Lower lobe of right lung (tissue), 2 donors: ENCODE data around the gene PRKAA1. TPM values are rescaled to one million over a fixed set of nuclear protein-coding genes. Genes with fewer than 3 reads are reported as not detected.

Experiments used
- ATAC-seq, 2 donors: fragments of 200-7000 bp; cut with Tn5 transposase; one replicate each; pipeline ENCODE4 v1.9.1; 2020 to 2022; ENCODE audit warnings: mild to moderate bottlenecking in 2 of 2, moderate library complexity in 2 of 2
- DNase-seq: peaks from one replicate; pipeline ENCODE4 v3.0.0-alpha.2; 2020
- H3K27ac ChIP-seq: fragments of 200-600 bp; one replicate; pipeline ENCODE4 v1.8.0; 2022
- H3K27me3 ChIP-seq: fragments of 200-600 bp; one replicate; pipeline ENCODE4 v1.8.0; 2022; ENCODE audit warnings: low read depth
- H3K36me3 ChIP-seq: fragments of 200-600 bp; one replicate; pipeline ENCODE4 v1.8.0; 2022; ENCODE audit warnings: mild to moderate bottlenecking
- H3K4me1 ChIP-seq: fragments of 200-600 bp; one replicate; pipeline ENCODE4 v1.8.0; 2022
- H3K4me3 ChIP-seq: fragments of 200-600 bp; one replicate; pipeline ENCODE4 v1.8.0; 2022; ENCODE audit warnings: mild to moderate bottlenecking
- H3K9me3 ChIP-seq: fragments of 200-600 bp; one replicate; pipeline ENCODE4 v1.8.0; 2022
- intact Hi-C: fragments of 100-400 bp; cut with DNase I; formaldehyde crosslinking; loops from one replicate; pipeline ENCODE4 v1.11.0; 2022
- total RNA-seq: library from RNA; stranded (reverse); fragmentation: NEBNext Ultra II Directional; extraction: Animal tissue kit (Norgen Biotek cat#: 25700); gene quantifications from one replicate; pipeline ENCODE4 v1.2.1, GENCODE V29; 2021
- TF ChIP-seq, protein P1 (sequence below): fragments of 200-600 bp; IDR thresholded peaks from one replicate; pipeline ENCODE4 v1.8.0; 2022; ENCODE audit warnings: antibody characterized with exemption, mild to moderate bottlenecking
- donor health status: DM: no; HTN: yes; CAD: no; lungs with severe emphysema.

The PRKAA1 gene
- total RNA-seq, 1 donor from 2014 or later, result 89.1 TPM

DNA sequence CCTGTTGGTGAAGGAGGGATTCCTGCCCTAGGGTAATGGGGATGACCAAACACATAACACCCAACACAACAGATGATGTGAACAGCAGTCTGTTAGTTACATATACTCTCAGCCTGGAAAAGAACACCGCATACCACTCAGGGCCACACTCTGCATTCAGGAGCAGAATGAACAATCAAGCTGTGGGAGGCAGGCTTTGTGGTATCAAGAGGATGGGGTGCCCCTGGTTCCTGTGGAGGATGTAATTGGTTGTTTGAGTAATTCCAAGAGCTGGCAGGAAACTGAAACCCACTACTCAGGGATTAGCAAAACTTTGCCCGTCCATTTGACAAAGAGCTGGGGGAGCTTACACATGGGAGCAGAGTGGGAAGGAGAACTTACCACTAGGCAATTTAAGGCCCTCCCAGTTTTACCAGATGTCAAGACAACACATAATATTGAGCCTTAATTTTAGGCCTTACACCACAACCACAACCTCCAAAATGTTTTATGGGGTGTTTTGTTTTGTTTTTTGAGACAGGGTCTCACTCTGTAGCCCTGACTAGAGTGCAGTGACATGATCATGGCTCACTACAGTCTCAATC is 15.6 kb upstream of the PRKAA1 start:
- intact Hi-C loops, result no loop called here

DNA sequence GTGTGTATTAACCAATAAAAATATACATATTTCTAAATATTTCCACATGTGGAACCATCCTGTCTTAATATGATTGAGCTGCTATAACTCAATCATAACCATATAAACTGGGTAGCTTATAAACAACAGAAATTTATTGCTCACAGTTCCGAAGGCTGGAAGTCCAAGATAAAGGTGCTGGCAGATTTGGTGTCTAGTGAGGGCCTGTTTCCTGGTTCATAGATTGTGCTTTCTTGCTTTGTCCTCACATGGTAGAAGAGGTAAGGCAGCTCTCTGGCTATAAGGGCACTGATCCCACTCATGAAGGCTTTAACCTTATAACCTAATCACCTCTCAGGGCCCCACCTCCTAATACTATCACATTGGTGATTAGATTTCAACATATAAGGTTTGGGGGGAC is 14.0 kb upstream of the PRKAA1 start:
- TF ChIP-seq, protein P1, sequence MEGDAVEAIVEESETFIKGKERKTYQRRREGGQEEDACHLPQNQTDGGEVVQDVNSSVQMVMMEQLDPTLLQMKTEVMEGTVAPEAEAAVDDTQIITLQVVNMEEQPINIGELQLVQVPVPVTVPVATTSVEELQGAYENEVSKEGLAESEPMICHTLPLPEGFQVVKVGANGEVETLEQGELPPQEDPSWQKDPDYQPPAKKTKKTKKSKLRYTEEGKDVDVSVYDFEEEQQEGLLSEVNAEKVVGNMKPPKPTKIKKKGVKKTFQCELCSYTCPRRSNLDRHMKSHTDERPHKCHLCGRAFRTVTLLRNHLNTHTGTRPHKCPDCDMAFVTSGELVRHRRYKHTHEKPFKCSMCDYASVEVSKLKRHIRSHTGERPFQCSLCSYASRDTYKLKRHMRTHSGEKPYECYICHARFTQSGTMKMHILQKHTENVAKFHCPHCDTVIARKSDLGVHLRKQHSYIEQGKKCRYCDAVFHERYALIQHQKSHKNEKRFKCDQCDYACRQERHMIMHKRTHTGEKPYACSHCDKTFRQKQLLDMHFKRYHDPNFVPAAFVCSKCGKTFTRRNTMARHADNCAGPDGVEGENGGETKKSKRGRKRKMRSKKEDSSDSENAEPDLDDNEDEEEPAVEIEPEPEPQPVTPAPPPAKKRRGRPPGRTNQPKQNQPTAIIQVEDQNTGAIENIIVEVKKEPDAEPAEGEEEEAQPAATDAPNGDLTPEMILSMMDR, result no peak
- Histone ChIP-seq H3K4me3 (no peak overlapping the region), H3K27ac (no peak overlapping the region), H3K4me1 (no peaks in the 10 kb centered on the region), H3K27me3 (no peaks in the 10 kb centered on the region), H3K9me3 (no peaks in the 10 kb centered on the region), H3K36me3 (no peaks in the 10 kb centered on the region)
- intact Hi-C loops, result no loop called here
- ATAC-seq (no peak), DNase-seq (no peak)

More for the DNA sequence above, 15.6 kb upstream of the PRKAA1 start:
- Histone ChIP-seq H3K27ac (no peak overlapping the region), H3K4me1 (no peaks in the 10 kb centered on the region), H3K9me3 (no peaks in the 10 kb centered on the region), H3K36me3 (no peaks in the 10 kb centered on the region), H3K27me3 (no peaks in the 10 kb centered on the region), H3K4me3 (no peak overlapping the region)
- no peak for ATAC-seq
- TF ChIP-seq, protein P1, result no peak
- no peak for DNase-seq

DNA sequence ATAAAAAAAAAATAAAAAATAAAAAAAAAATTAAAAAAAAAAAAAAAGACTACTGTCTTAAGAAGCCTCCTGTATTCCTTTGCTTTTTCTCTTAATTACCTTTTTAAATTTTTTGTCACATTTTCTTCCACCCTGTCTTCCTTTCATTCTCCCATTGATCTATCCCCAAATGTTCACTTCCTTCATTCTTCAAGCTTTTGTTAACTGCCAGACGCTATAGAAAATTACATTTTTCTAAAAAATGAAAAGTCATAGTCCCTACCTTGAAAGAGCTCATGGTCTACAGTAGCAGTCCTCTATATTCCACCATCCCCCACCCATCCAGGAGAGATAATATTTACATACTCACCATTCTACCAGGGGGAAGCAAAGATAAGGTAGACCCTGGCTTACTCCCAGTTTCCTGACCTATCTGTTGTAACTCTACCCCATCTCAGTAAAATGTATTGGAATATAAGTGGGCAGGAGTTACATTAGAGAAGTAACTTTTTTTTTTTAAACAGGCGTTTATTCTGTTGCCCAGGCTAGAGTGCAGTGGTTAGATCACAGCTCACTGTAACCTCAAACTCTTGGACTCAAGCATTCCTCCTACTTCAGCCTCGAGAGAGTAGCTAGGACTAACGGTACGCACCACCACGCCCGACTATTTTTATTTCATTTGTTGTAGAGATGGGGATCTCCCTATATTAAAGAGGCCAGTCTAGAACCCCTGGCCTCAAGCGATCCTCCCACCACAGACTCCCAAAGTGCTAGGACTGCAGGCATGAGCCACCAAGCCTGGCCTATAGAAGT is 3.8 kb upstream of the PRKAA1 start:
- no peak for DNase-seq
- Histone ChIP-seq H3K27ac (no peak overlapping the region), H3K27me3 (no peaks in the 10 kb centered on the region), H3K36me3 (no peaks in the 10 kb centered on the region), H3K4me1 (peaks cover 7% of the 10 kb centered on the region), H3K9me3 (no peaks in the 10 kb centered on the region), H3K4me3 (no peak overlapping the region)
- TF ChIP-seq, protein P1, result no peak
- ATAC-seq, result no peak
- intact Hi-C loops, result no loop called here

DNA sequence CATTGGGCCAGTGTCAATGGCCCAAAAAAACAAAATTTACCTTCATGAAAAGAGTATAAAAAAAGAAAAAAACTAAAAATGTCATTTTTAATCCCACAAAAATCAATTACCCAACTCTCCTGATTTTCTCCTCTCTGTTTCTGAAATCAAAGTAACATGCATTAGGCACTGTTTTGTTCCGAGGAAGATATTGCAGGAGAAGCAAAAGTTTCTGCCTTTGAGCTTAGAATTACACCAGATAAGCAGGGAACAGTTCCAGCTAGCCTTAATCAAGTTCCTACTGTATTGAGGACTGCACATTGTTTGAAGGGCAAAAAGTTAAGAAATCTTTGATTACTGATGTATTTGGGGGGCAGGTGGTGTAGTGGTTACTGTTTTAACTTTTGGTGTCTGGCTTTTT is 1.1 kb upstream of the PRKAA1 start:
- TF ChIP-seq, protein P1, result no peak
- Histone ChIP-seq H3K4me3 (peak overlapping the region; percentile 96), H3K27ac (no peak overlapping the region), H3K9me3 (no peaks in the 10 kb centered on the region), H3K4me1 (peaks cover 25% of the 10 kb centered on the region), H3K27me3 (no peaks in the 10 kb centered on the region), H3K36me3 (no peaks in the 10 kb centered on the region)
- ATAC-seq, result no peak
- DNase-seq, result no peak
- intact Hi-C loops, result no loop called here

DNA sequence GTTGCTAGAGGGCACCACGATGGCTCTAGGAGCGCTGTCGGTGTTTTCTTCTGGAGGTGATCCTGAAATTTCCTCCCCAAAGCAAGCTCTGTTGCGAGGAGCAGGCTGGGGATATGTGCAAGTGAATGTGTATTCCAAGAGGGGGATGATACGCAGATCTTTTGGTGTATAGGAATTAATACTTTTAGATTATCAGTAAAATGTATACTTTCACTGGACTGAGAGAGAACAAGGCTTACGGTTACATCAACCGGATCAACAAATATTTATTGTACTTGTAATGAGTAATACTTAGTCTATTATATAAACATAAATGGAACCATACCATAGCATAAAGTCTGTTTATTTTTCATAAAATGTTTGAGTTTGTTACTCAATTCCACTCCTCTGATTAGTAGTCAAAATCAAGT is 632 bp upstream of the PRKAA1 start:
- no peaks in the 10 kb centered on the region for H3K36me3 ChIP-seq
- intact Hi-C loops, result no loop called here
- ATAC-seq (no peak), DNase-seq (no peak)
- H3K4me1 ChIP-seq, result peaks cover 25% of the 10 kb centered on the region
- no peaks in the 10 kb centered on the region for H3K9me3 ChIP-seq
- no peaks in the 10 kb centered on the region for H3K27me3 ChIP-seq
- TF ChIP-seq, protein P1, result no peak
- peak overlapping the region; percentile 90 for H3K27ac ChIP-seq
- peak overlapping the region; percentile 96 for H3K4me3 ChIP-seq
